Calu3 (cell line): ENCODE results near the gene NHERF1. TPM values are rescaled to one million over a fixed set of nuclear protein-coding genes. Genes with fewer than 3 reads are reported as not detected.

ENCODE experiments used
- BruUV-seq: library from RNA; stranded (reverse); fragments of 400-500 nt; replicated peaks from 2 replicates; lab custom pipeline; 2021; lab: Mats Ljungman, UMichigan
- CTCF ChIA-PET: fragments of 300-600 bp; sonication (Branson Sonifier 250); formaldehyde crosslinking; loops from one replicate; lab custom pipeline; 2022; ENCODE audit warnings: antibody characterized with exemption; lab: Charles Lee
- DNase-seq: peaks from one replicate; pipeline ENCODE4 v3.0.0; 2022
- H3K27ac Mint-ChIP-seq: one replicate; pipeline ENCODE4 v1.8.0; 2022; ENCODE audit warnings: mixed read lengths; ENCODE audit not compliant: unreplicated experiment
- H3K27me3 Mint-ChIP-seq: one replicate; pipeline ENCODE4 v1.8.0; 2022; ENCODE audit warnings: mixed read lengths; ENCODE audit not compliant: unreplicated experiment
- H3K36me3 Mint-ChIP-seq: one replicate; pipeline ENCODE4 v1.8.0; 2022; ENCODE audit warnings: mild to moderate bottlenecking, moderate library complexity, mixed read lengths; ENCODE audit not compliant: insufficient read depth, unreplicated experiment
- H3K4me1 Mint-ChIP-seq: one replicate; pipeline ENCODE4 v1.8.0; 2022; ENCODE audit warnings: mild to moderate bottlenecking, low read depth, mixed read lengths; ENCODE audit not compliant: unreplicated experiment
- H3K4me3 Mint-ChIP-seq: one replicate; pipeline ENCODE4 v1.8.0; 2022; ENCODE audit warnings: mild to moderate bottlenecking, low read depth, moderate library complexity, mixed read lengths; ENCODE audit not compliant: unreplicated experiment
- H3K9me3 Mint-ChIP-seq: one replicate; pipeline ENCODE4 v1.8.0; 2022; ENCODE audit warnings: low read depth, mixed read lengths; ENCODE audit not compliant: unreplicated experiment
- CTCF ChIP-seq: fragments of 200-600 bp; IDR thresholded peaks from one replicate; pipeline ENCODE4 v1.8.0; 2022; ENCODE audit warnings: antibody characterized with exemption; ENCODE audit not compliant: unreplicated experiment
- intact Hi-C: fragments of 100-400 bp; cut with micrococcal nuclease; formaldehyde crosslinking; loops from one replicate; pipeline ENCODE4 v1.10.0; 2022; ENCODE audit not compliant: unreplicated experiment
- total RNA-seq: library from RNA; stranded (reverse); gene quantifications from 2 replicates; pipeline ENCODE4 v1.2.3, GENCODE V29; 2022

NHERF1 gene
- total RNA-seq, 1 experiment from 2014 or later = 114 TPM

GRCh38 chr17:74713171-74713755 lies 35.2 kb upstream of the NHERF1 start:
- intact Hi-C loops = no loop called here
- no peaks in the 10 kb centered on the region for H3K4me1 Mint-ChIP-seq
- peaks cover 5% of the 10 kb centered on the region for H3K36me3 Mint-ChIP-seq
- no peak for DNase-seq
- CTCF ChIA-PET = no interaction called here
- no TSS peak for BruUV-seq
- H3K4me3 Mint-ChIP-seq = no peak overlapping the region
- H3K27ac Mint-ChIP-seq = no peak overlapping the region
- no peak for TF ChIP-seq CTCF
- peaks cover 69% of the 10 kb centered on the region for H3K27me3 Mint-ChIP-seq
- H3K9me3 Mint-ChIP-seq = no peaks in the 10 kb centered on the region

GRCh38 chr17:74715144-74715543 lies 33.3 kb upstream of the NHERF1 start:
- CTCF ChIA-PET = interaction anchor here (0.5 to 0.6 kb wide), 2 partner anchors 11 to 58 kb away, joined by 3 to 4 read pairs; no protein-coding TSS in a partner anchor
- DNase-seq = peak; percentile 69

GRCh38 chr17:74720506-74720905 lies 27.9 kb upstream of the NHERF1 start:
- H3K4me3 Mint-ChIP-seq = no peak overlapping the region
- H3K36me3 Mint-ChIP-seq = no peaks in the 10 kb centered on the region
- no peak for DNase-seq
- CTCF ChIA-PET = no interaction called here
- no peaks in the 10 kb centered on the region for H3K4me1 Mint-ChIP-seq
- H3K27ac Mint-ChIP-seq = no peak overlapping the region
- H3K27me3 Mint-ChIP-seq = peaks cover 65% of the 10 kb centered on the region
- BruUV-seq = no TSS peak
- H3K9me3 Mint-ChIP-seq = no peaks in the 10 kb centered on the region
- no peak for TF ChIP-seq CTCF
- intact Hi-C loops = no loop called here

More at GRCh38 chr17:74715144-74715543, 33.3 kb upstream of the NHERF1 start:
- Mint-ChIP-seq H3K4me3 (no peak overlapping the region), H3K4me1 (no peaks in the 10 kb centered on the region), H3K36me3 (peaks cover 5% of the 10 kb centered on the region), H3K27me3 (peaks cover 80% of the 10 kb centered on the region), H3K27ac (no peak overlapping the region), H3K9me3 (no peaks in the 10 kb centered on the region)
- no TSS peak for BruUV-seq
- intact Hi-C loops = no loop called here
- TF ChIP-seq CTCF = no peak

DNA sequence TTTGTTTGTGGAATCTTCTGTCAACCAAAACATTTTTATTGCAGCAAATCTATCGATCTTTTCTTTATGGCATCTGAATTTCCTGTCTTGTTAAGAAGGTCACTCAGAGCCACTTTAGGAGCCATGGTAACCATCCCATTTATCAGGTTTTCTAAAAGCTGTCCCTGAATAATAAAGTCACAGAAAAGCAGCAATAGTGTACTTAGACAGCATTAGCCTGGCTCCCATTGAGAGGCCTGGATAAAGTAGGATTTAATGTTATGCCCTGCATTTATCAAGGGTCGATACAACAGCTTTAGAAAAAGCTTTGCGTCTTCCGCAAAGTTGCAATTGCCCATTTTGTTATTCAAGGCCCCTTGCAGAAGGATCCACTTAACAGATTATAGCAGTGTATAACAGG lies 25.6 kb upstream of the NHERF1 start:
- no TSS peak for BruUV-seq
- no peak overlapping the region for H3K4me3 Mint-ChIP-seq
- no peak for DNase-seq
- no peaks in the 10 kb centered on the region for H3K4me1 Mint-ChIP-seq
- H3K27ac Mint-ChIP-seq = no peak overlapping the region
- CTCF ChIA-PET = interaction anchor here (0.7 kb wide), 1 partner anchor 51 kb away, joined by 3 read pairs; no protein-coding TSS in a partner anchor
- H3K27me3 Mint-ChIP-seq = peaks cover 52% of the 10 kb centered on the region
- intact Hi-C loops = no loop called here
- H3K9me3 Mint-ChIP-seq = no peaks in the 10 kb centered on the region
- no peaks in the 10 kb centered on the region for H3K36me3 Mint-ChIP-seq
- no peak for TF ChIP-seq CTCF
